ENCODE measurements around the gene STAT5B.
"Not testable (repeated sequence)": the region's sequence is repeated elsewhere in the genome, so short reads cannot be mapped to it uniquely, and the experiment has no call there.

The STAT5B gene

GRCh38 chr17:42230225-42230624 lies 46.0 kb downstream of the STAT5B start:
- DNase-seq = no peak

GRCh38 chr17:42227849-42228700 lies 48.1 kb downstream of the STAT5B start:
- DNase-seq = no peak

- no peak for DNase-seq
These were observed 50.5 kb downstream of the STAT5B start for GRCh38 chr17:42225646-42226045.

GRCh38 chr17:42224651-42225050 lies 51.5 kb downstream of the STAT5B start:
- no peak for DNase-seq

- DNase-seq = peak; percentile 52
These were observed 54.1 kb downstream of the STAT5B start for GRCh38 chr17:42221886-42222745.

- not testable (repeated sequence) for DNase-seq
These were observed 56.9 kb downstream of the STAT5B start for GRCh38 chr17:42219280-42219679.

- DNase-seq = no peak
These were observed 62.0 kb downstream of the STAT5B start for GRCh38 chr17:42214156-42214555.

- DNase-seq = no peak
These were observed 63.8 kb downstream of the STAT5B start for GRCh38 chr17:42212382-42212781.

- not testable (repeated sequence) for DNase-seq
These were observed 64.3 kb downstream of the STAT5B start for GRCh38 chr17:42211921-42212341.

- no peak for DNase-seq
These were observed 66.1 kb downstream of the STAT5B start for GRCh38 chr17:42210046-42210445.

- not testable (repeated sequence) for DNase-seq
These were observed 70.0 kb downstream of the STAT5B start for GRCh38 chr17:42206153-42206612.

GRCh38 chr17:42203354-42203753 lies 72.8 kb downstream of the STAT5B start:
- no peak for DNase-seq

- no peak for DNase-seq
These were observed 73.5 kb downstream of the STAT5B start for GRCh38 chr17:42202696-42203095.

GRCh38 chr17:42202159-42202558 lies 74.0 kb downstream of the STAT5B start:
- no peak for DNase-seq

GRCh38 chr17:42201458-42201772 lies 74.8 kb downstream of the STAT5B start:
- no peak for DNase-seq

GRCh38 chr17:42200706-42201457 lies 75.3 kb downstream of the STAT5B start:
- DNase-seq = no peak

GRCh38 chr17:42199416-42200011 lies 76.7 kb downstream of the STAT5B start:
- no peak for DNase-seq

- no peak for DNase-seq
These were observed 77.3 kb downstream of the STAT5B start for GRCh38 chr17:42198897-42199296.

GRCh38 chr17:42197564-42198156 lies 78.5 kb downstream of the STAT5B start:
- DNase-seq = no peak

GRCh38 chr17:42193969-42194899 lies 82.0 kb downstream of the STAT5B start, which contains the start of gene GHDC:
GHDC (minus strand) TSS chr17:42194494; CDS start chr17:42193581, 913 bp downstream.
- DNase-seq = peak; percentile 76

Measured in effector CD4-positive, alpha-beta T cell (primary cell).